Right lobe of liver (tissue), 4 donors: ENCODE measurements around the gene RGS1.

Experiments used
- CTCF ChIP-seq, 4 donors: fragments of 200-600 bp in 3 of 4; fragments of 450-650 bp in 1 of 4; IDR thresholded peaks; one replicate each; pipeline versions ENCODE4 v1.5.1 to v1.8.0; 2016 to 2022; ENCODE audit warnings: antibody characterized with exemption in 4 of 4, mild to moderate bottlenecking in 2 of 4
- POLR2A ChIP-seq: fragments of 450-650 bp; IDR thresholded peaks from one replicate; pipeline ENCODE4 v1.6.1; 2017; ENCODE audit warnings: antibody characterized with exemption, mild to moderate bottlenecking
- donor health status: DM: no; HTN: no; CAD: no.
- donor health status: DM: no; HTN: no; CAD: no.
- donor health status: DM: no; HTN: yes; CAD: no.

DNA sequence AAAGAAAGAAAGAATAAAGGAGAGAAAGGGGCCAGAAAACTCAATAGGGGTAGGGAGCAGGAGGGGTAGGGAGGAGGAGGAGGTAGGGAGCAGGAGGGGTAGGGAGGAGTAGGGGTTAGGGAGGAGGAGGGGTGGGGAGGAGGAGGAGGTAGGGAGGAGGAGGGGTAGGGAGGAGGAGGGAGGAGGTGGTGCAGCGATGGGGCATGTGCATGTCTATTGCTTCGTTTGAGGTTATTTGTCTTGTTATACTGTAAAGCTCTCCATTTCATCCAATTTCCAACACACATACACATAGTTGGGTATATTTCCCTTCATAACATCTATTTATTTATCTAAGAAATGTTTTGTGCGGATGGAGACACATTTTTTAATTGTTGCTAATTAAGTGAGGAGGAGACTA, 19.7 kb downstream of the RGS1 start:
- TF ChIP-seq CTCF (IDR thresholded peaks at IDR 0.05) = no peak
- no peak for TF ChIP-seq POLR2A
